Lower leg skin (tissue), 4 donors: ENCODE data around the gene METTL25B. TPM values are rescaled to one million over a fixed set of nuclear protein-coding genes. Genes with fewer than 3 reads are reported as not detected.
A peak's percentile ranks its signal among the peaks of the same experiment; 100 is the strongest.
"Not testable (repeated sequence)": the region's sequence is repeated elsewhere in the genome, so short reads cannot be mapped to it uniquely, and the experiment has no call there.

ENCODE experiments used
- DNase-seq, 2 donors: peaks; one replicate each; pipeline ENCODE4 v3.0.0-alpha.2; 2019; ENCODE audit warnings: low spot score in 2 of 2
- H3K4me3 ChIP-seq: fragments of 200-600 bp; sonication (generic); 2 replicates; pipeline ENCODE4 v1.5.1; 2017; ENCODE audit warnings: mild to moderate bottlenecking, low read depth; ENCODE audit not compliant: poor library complexity, severe bottlenecking
- CTCF ChIP-seq, 3 donors: fragments of 450-650 bp; IDR thresholded peaks; one replicate each; pipeline ENCODE4 v1.5.1; 2016; ENCODE audit warnings: antibody characterized with exemption in 3 of 3, mild to moderate bottlenecking in 3 of 3, moderate library complexity in 2 of 3
- POLR2A ChIP-seq, 2 donors: fragments of 450-650 bp; IDR thresholded peaks; one replicate each; pipeline ENCODE4 v1.6.1; 2016 to 2017; ENCODE audit warnings: antibody characterized with exemption in 2 of 2, mild to moderate bottlenecking in 1 of 2, moderate library complexity in 1 of 2
- WGBS, 2 donors: methylation state at CpG; one replicate each; pipeline ENCODE4 v1.1.5; 2018; 5-methylcytosine and 5-hydroxymethylcytosine counted together
- intact Hi-C: fragments of 100-400 bp; cut with DNase I; formaldehyde crosslinking; loops from one replicate; pipeline ENCODE4 v1.15.0; 2023; ENCODE audit warnings: low total_unique reads
- total RNA-seq, 4 donors: library from RNA; depleted of rRNA; stranded (reverse); fragments of >200 nt; gene quantifications; one replicate each; pipeline ENCODE4 v1.1.0, GENCODE V29; 2016

Gene METTL25B
- total RNA-seq, 4 donors from 2014 or later = 20.3 to 39.0 (median 28.2) TPM

- TF ChIP-seq POLR2A (IDR thresholded peaks at IDR 0.05) (no peak), CTCF (IDR thresholded peaks at IDR 0.05) (no peak)
- intact Hi-C loops = no loop called here
- no peak for DNase-seq
- WGBS, 2 donors = 10 to 19% methylated on average over 1 of the region's 1 CpG
- H3K4me3 ChIP-seq = no peak overlapping the region
Measured at GRCh38 chr1:156752843-156753482, 24.7 kb downstream of the METTL25B start.

DNA sequence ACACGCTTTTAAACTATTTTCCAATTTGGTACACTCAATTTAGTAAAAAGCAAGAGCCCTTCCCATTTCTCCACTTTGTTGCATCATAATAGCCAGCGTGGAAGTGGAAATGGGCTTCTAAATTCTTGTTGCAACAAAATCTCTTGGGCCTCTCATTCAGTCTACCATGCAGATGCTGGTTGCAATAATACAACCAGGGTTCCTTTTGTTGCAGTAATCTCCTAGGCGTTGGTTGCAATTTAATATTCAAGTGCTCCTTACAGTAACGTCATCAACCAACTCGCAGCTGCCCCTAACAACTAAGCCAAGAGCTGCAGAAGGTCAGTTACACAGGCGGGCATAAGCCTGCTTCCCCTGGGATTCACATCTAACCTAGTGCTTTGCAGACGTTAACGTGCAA lies 25.9 kb downstream of the METTL25B start:
- H3K4me3 ChIP-seq = no peak overlapping the region
- no peak for TF ChIP-seq POLR2A (IDR thresholded peaks at IDR 0.05)
- TF ChIP-seq CTCF (IDR thresholded peaks at IDR 0.05) = no peak
- intact Hi-C loops = no loop called here
- 85 to 87% methylated on average over 8 of the region's 8 CpGs for WGBS, 2 donors
- DNase-seq = no peak

DNA sequence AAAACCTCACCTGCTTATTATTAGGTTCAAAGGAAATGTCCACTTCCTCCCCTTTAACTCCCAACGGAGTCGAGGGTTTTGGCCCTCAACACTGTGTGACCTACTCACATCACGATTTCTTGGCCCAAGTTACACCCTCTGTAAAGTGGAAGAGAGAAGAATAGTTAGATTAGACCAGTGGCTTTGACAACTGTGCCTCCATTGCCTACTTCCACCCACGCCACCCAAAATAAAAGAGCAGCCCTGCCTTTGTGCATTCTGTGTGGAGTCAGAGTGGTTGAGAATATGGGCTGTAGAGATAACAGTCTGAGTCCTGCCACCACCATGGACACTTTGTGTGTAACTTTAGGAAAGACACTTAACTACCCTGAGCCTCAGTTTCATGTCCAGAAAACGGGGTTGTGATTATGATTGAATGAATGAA lies 27.3 kb downstream of the METTL25B start:
- no peak overlapping the region for H3K4me3 ChIP-seq
- WGBS, 2 donors = 58 to 69% methylated on average over 5 of the region's 5 CpGs
- intact Hi-C loops = no loop called here
- no peak for DNase-seq
- no peak for TF ChIP-seq POLR2A (IDR thresholded peaks at IDR 0.05)
- no peak for TF ChIP-seq CTCF (IDR thresholded peaks at IDR 0.05)

- TF ChIP-seq POLR2A (IDR thresholded peaks at IDR 0.05) (no peak), CTCF (IDR thresholded peaks at IDR 0.05) (no peak)
Measured at GRCh38 chr1:156756355-156756754, 28.1 kb downstream of the METTL25B start.

DNA sequence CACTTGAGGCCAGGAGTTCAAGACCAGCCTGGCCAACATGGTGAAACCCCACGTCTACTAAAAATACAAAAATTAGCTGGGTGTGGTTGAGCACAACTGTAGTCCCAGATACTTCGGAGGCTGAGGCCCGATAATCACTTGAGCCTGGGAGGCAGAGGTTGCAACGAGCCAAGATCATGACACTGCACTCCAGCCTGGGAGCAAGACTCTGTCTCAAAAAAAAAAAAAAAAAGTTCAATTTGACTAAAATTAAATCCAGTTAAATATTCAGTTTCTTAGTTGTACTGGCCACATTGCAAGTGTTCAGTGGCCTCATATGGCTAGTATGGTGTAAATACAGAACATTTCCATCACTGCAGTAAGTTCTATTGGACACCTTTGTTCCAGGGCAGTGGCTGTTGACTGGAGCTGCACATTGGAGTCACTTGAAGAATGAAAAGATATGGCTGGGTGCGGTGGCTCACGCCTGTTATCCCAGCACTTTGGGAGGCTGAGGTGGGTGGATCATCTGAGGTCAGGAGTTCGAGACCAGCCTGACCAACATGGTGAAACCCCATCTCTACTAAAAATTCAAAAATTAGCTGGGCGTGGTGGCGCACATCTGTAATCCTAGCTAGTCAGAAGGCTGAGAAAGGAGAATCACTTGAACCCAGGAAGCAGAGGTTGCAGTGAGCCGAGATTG lies 29.4 kb downstream of the METTL25B start:
- DNase-seq = peak in 1 of 2 donors; percentile 49
- H3K4me3 ChIP-seq, intact Hi-C loops: not testable (repeated sequence)
- 85 to 92% methylated on average over 10 of the region's 10 CpGs for WGBS, 2 donors

More at GRCh38 chr1:156756355-156756754, 28.1 kb downstream of the METTL25B start:
- no peak for DNase-seq
- H3K4me3 ChIP-seq = no peak overlapping the region
- intact Hi-C loops = no loop called here
- 88 to 96% methylated on average over 1 of the region's 1 CpG for WGBS, 2 donors

GRCh38 chr1:156760092-156760795 lies 32.0 kb downstream of the METTL25B start:
- TF ChIP-seq CTCF (IDR thresholded peaks at IDR 0.05) (no peak), POLR2A (IDR thresholded peaks at IDR 0.05) (no peak)
- intact Hi-C loops = no loop called here
- peak in 1 of 2 donors; percentile 70 for DNase-seq
- WGBS, 2 donors = 54 to 60% methylated on average over 6 of the region's 6 CpGs
- H3K4me3 ChIP-seq = no peak overlapping the region
